K562 (cell line): Measurements from ENCODE around the gene NUDT22. TPM values are rescaled to one million over a fixed set of nuclear protein-coding genes. Genes with fewer than 3 reads are reported as not detected.

Source experiments
- BCOR ChIP-seq: fragments of 450-650 bp; IDR thresholded peaks from 2 replicates; pipeline ENCODE4 v1.6.1; 2016
- CHD7 ChIP-seq: fragments of 200-600 bp; sonication (generic); IDR thresholded peaks from one replicate; pipeline ENCODE4 v1.6.1; 2012; ENCODE audit warnings: mild to moderate bottlenecking, low read depth, low read length, inconsistent platforms
- FOXO4 ChIP-seq: fragments of 450-650 bp; formaldehyde crosslinking; IDR thresholded peaks from 2 replicates; pipeline ENCODE4 v1.4.0; 2020; ENCODE audit warnings: mild to moderate bottlenecking, moderate library complexity
- NFE2 ChIP-seq: IDR thresholded peaks from 2 replicates; pipeline ENCODE4 v1.6.1; 2014; ENCODE audit warnings: antibody characterized with exemption, low read depth
- POLR2B ChIP-seq: fragments of 450-650 bp; IDR thresholded peaks from 2 replicates; pipeline ENCODE4 v1.6.1; 2018; ENCODE audit warnings: low read depth; ENCODE audit not compliant: partially characterized antibody
- SLC30A9 ChIP-seq: fragments of 250-450 bp; sonication (Bioruptor Pico); IDR thresholded peaks from 2 replicates; pipeline ENCODE4 v1.8.0; 2022; ENCODE audit warnings: mild to moderate bottlenecking, moderate library complexity
- ZBTB49 ChIP-seq: sonication (generic); formaldehyde crosslinking; IDR thresholded peaks from 2 replicates; pipeline ENCODE4 v1.8.0; 2022; ENCODE audit warnings: missing genetic modification reagents, mild to moderate bottlenecking, borderline replicate concordance
- ZNF239 ChIP-seq: fragments of 250-450 bp; sonication (Bioruptor Pico); IDR thresholded peaks from 2 replicates; pipeline ENCODE4 v1.4.0; 2020; ENCODE audit warnings: mild to moderate bottlenecking
- ZNF253 ChIP-seq: fragments of 250-450 bp; sonication (Bioruptor Pico); conservative IDR thresholded peaks from 2 replicates; pipeline ENCODE4 v1.6.1; 2021; ENCODE audit warnings: mild to moderate bottlenecking
- ZNF586 ChIP-seq: fragments of 450-650 bp; formaldehyde crosslinking; conservative IDR thresholded peaks from 2 replicates; pipeline ENCODE4 v1.4.0; 2020; ENCODE audit warnings: mild to moderate bottlenecking, moderate library complexity
- ZNF780A ChIP-seq: fragments of 250-450 bp; sonication (Bioruptor Pico); IDR thresholded peaks from 2 replicates; pipeline ENCODE4 v1.5.0; 2021; ENCODE audit warnings: mild to moderate bottlenecking
- ZNF830 ChIP-seq: fragments of 250-450 bp; sonication (Bioruptor Pico); IDR thresholded peaks from 2 replicates; pipeline ENCODE4 v1.5.0; 2021; ENCODE audit warnings: mild to moderate bottlenecking
- polyA plus RNA-seq, 8 experiments: library from polyadenylated mRNA; depleted of rRNA in 4 of 8; stranded (reverse) in 5 of 8; unstranded in 3 of 8; fragments of >200 nt; fragmentation: Nextera tagmentation in 2 of 8; fragmentation: Illumina TruSeq in 1 of 8; extraction: Ambion mirVana in 2 of 8; extraction: Trizol in 1 of 8; gene quantifications; 2 replicates each; pipeline versions ENCODE4 v1.2.1 to v1.2.3, GENCODE V29; 2011 to 2014; ENCODE audit warnings: inconsistent platforms in 1 of 8, missing spikeins in 1 of 8
- total RNA-seq, 7 experiments: library from RNA; depleted of rRNA in 6 of 7; stranded (reverse); fragments of >200 nt in 6 of 7; fragmentation: Illumina TruSeq in 2 of 7; extraction: Trizol in 2 of 7; gene quantifications; 2 replicates each; pipeline versions ENCODE4 v1.2.1 to v1.2.3, GENCODE V29; 2011 to 2021; ENCODE audit warnings: low replicate concordance in 1 of 7

NUDT22 gene
- total and polyA plus RNA-seq, 9 of the 15 experiments (the other 6 are each of a cell fraction or from before 2014, with no cell fraction given) = 6.3 to 92.6 (median 37.4) TPM

- TF ChIP-seq ZBTB49 (CRISPR knock-in tag) (no peak), ZNF239 (CRISPR knock-in tag) (no peak), BCOR (no peak), CHD7 (no peak), FOXO4 (CRISPR knock-in tag) (no peak), POLR2B (no peak), ZNF586 (no peak), SLC30A9 (CRISPR knock-in tag) (no peak), ZNF780A (CRISPR knock-in tag) (no peak), ZNF253 (CRISPR knock-in tag) (no peak), NFE2 (no peak), ZNF830 (peak; percentile 40; the same call in 1 of the 2 replicates)
These were observed 505 bp downstream of the NUDT22 start (continued) for GRCh38 chr11:64226507-64227051.
